ENCODE data around the gene SLIT1.
A peak's percentile ranks its signal among the peaks of the same experiment; 100 is the strongest.

The SLIT1 gene

DNA sequence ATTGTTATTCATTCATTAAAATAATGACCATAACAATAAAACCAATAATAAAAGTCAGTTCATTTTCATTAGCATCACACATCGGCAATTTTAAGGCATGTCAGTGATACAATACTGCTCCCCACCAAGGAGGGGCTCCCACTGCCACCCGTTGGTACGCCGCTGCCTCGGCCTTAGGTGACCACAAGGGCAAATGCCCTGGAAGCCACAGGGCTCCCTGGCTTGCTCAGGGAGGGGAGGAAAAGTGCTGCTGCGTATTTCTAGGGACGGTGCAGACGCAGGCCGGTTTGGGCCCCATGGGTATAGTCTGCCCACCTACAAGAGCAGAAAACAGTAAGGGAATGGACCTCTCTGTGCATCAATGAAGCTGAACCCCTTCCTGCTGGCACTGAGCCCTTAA, 85.1 kb downstream of the SLIT1 start:
- H2AK5ac ChIP-seq (ENCODE audit: low read depth, low read length), result no peak overlapping the region
- no peaks in the 10 kb centered on the region for H3K36me3 ChIP-seq (replicated peaks in 1 of 2; ENCODE audit: control insufficient read depth in 2 of 2, insufficient read depth in 2 of 2, low read length in 2 of 2)
- no peak overlapping the region for H3K27ac ChIP-seq (replicated peaks; ENCODE audit: low read length)
- no peak overlapping the region for H3K4me2 ChIP-seq (ENCODE audit: insufficient read depth, low read length, poor library complexity, severe bottlenecking)
- H2AFZ ChIP-seq (ENCODE audit: low read length), result no peak overlapping the region
- no peak for DNase-seq (ENCODE audit: low spot score)
- no peak overlapping the region for H3K4ac ChIP-seq (ENCODE audit: low read length)
- no peak overlapping the region for H3K23ac ChIP-seq (ENCODE audit: low read depth, low read length, poor library complexity)
- no peaks in the 10 kb centered on the region for H3K9me3 ChIP-seq (replicated peaks in 1 of 2; ENCODE audit: control insufficient read depth in 2 of 2, insufficient read depth in 1 of 2, low read depth in 1 of 2, low read length in 2 of 2)
- no CpG with 5 or more reads among the region's 9 CpGs for WGBS, 2 donors (ENCODE audit: extremely low coverage in 2 of 2, insufficient read length in 2 of 2, insufficient replicate concordance in 1 of 2)
- H3K9ac ChIP-seq (ENCODE audit: low read depth, low read length, poor library complexity), result peak overlapping the region; percentile 54
- H3K4me3 ChIP-seq (ENCODE audit: low read length in 2 of 2), result no peak overlapping the region
- H3K14ac ChIP-seq (ENCODE audit: low read length), result no peak overlapping the region
- H2BK12ac ChIP-seq (ENCODE audit: low read length), result no peak overlapping the region
- peak overlapping the region; percentile 9 for H3K18ac ChIP-seq (ENCODE audit: low read length)
- peaks cover 0 to 28% (median 0%) of the 10 kb centered on the region in 3 experiments for H3K27me3 ChIP-seq (ENCODE audit: control insufficient read depth in 3 of 3, insufficient read depth in 3 of 3, low read depth in 1 of 3, low read length in 3 of 3)
- no peak overlapping the region for H2BK120ac ChIP-seq (ENCODE audit: low read depth, low read length)
- H4K8ac ChIP-seq (ENCODE audit: low read depth, low read length), result no peak overlapping the region
- no peaks in the 10 kb centered on the region for H3K79me1 ChIP-seq (ENCODE audit: low read depth, low read length)
- H2BK15ac ChIP-seq (ENCODE audit: low read length), result no peak overlapping the region
- H3K4me1 ChIP-seq (ENCODE audit: control insufficient read depth in 2 of 2, insufficient read depth in 1 of 2, low read depth in 1 of 2, low read length in 2 of 2), result peaks cover 25 to 39% of the 10 kb centered on the region in 2 donors
- H4K91ac ChIP-seq (ENCODE audit: low read depth, low read length, poor library complexity), result no peak overlapping the region
- H2BK5ac ChIP-seq (ENCODE audit: low read length), result no peak overlapping the region

DNA sequence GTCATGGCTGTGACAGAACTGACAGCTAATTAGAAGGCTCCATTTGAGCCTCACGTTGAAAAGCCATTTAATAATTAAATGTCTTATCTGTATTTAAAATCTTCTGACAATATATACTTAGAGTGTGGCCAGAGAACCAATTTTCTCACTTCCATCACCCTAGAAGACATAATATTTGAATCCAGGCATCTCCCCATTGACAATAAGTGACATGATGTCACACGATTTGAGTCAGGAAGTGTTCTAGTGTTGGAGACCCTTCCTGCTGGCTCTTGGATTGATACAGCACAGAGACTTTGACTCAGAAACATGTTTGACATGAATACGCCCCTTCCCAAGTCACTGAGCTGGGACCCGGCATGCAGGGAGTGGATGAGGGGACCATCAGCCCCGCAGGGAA, 85.9 kb downstream of the SLIT1 start:
- Histone ChIP-seq H3K27ac (replicated peaks; ENCODE audit: low read length) (no peak overlapping the region), H3K14ac (ENCODE audit: low read length) (no peak overlapping the region), H4K91ac (ENCODE audit: low read depth, low read length, poor library complexity) (no peak overlapping the region), H4K8ac (ENCODE audit: low read depth, low read length) (no peak overlapping the region), H3K4me1 (ENCODE audit: control insufficient read depth in 2 of 2, insufficient read depth in 1 of 2, low read depth in 1 of 2, low read length in 2 of 2) (peaks cover 29 to 43% of the 10 kb centered on the region in 2 donors), H3K9ac (ENCODE audit: low read depth, low read length, poor library complexity) (no peak overlapping the region), H2AK5ac (ENCODE audit: low read depth, low read length) (no peak overlapping the region), H3K18ac (ENCODE audit: low read length) (no peak overlapping the region), H3K9me3 (replicated peaks in 1 of 2; ENCODE audit: control insufficient read depth in 2 of 2, insufficient read depth in 1 of 2, low read depth in 1 of 2, low read length in 2 of 2) (no peaks in the 10 kb centered on the region), H3K4ac (ENCODE audit: low read length) (no peak overlapping the region), H3K27me3 (ENCODE audit: control insufficient read depth in 3 of 3, insufficient read depth in 3 of 3, low read depth in 1 of 3, low read length in 3 of 3) (peaks cover 0 to 26% (median 0%) of the 10 kb centered on the region in 3 experiments), H3K79me1 (ENCODE audit: low read depth, low read length) (no peaks in the 10 kb centered on the region), H2BK5ac (ENCODE audit: low read length) (no peak overlapping the region), H3K4me2 (ENCODE audit: insufficient read depth, low read length, poor library complexity, severe bottlenecking) (no peak overlapping the region), H2BK15ac (ENCODE audit: low read length) (no peak overlapping the region), H2BK120ac (ENCODE audit: low read depth, low read length) (no peak overlapping the region), H3K4me3 (ENCODE audit: low read length in 2 of 2) (no peak overlapping the region), H2AFZ (ENCODE audit: low read length) (no peak overlapping the region), H2BK12ac (ENCODE audit: low read length) (no peak overlapping the region), H3K36me3 (replicated peaks in 1 of 2; ENCODE audit: control insufficient read depth in 2 of 2, insufficient read depth in 2 of 2, low read length in 2 of 2) (no peaks in the 10 kb centered on the region), H3K23ac (ENCODE audit: low read depth, low read length, poor library complexity) (no peak overlapping the region)
- no CpG with 5 or more reads among the region's 5 CpGs for WGBS, 2 donors (ENCODE audit: extremely low coverage in 2 of 2, insufficient read length in 2 of 2, insufficient replicate concordance in 1 of 2)
- no peak for DNase-seq (ENCODE audit: low spot score)

DNA sequence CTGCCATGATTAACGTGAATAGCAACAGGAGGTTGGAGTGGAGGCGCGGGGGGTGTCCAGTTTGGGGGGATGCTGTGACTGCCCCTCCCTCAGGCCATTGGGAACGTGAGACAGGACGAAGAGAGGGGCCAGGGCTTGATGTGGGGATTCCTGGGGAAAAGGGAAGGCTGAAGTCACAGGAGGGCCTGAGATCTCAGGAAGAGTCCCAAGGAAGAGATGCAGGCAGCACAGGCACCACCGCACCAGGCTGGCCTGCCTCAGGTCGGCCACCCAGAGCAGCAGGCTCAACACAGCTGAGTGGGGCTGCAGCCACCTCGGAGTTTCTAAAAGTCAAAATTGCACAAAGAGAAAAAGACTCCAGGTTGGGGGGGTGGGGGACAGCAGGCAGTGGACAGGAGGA, 86.7 kb downstream of the SLIT1 start:
- no peak overlapping the region for H2BK120ac ChIP-seq (ENCODE audit: low read depth, low read length)
- peaks cover 0 to 21% (median 0%) of the 10 kb centered on the region in 3 experiments for H3K27me3 ChIP-seq (ENCODE audit: control insufficient read depth in 3 of 3, insufficient read depth in 3 of 3, low read depth in 1 of 3, low read length in 3 of 3)
- H3K4me3 ChIP-seq (ENCODE audit: low read length in 2 of 2), result no peak overlapping the region
- H2AFZ ChIP-seq (ENCODE audit: low read length), result no peak overlapping the region
- H2BK15ac ChIP-seq (ENCODE audit: low read length), result peak overlapping the region; percentile 43
- no peak overlapping the region for H3K14ac ChIP-seq (ENCODE audit: low read length)
- DNase-seq (ENCODE audit: low spot score), result no peak
- H3K4ac ChIP-seq (ENCODE audit: low read length), result no peak overlapping the region
- H3K36me3 ChIP-seq (replicated peaks in 1 of 2; ENCODE audit: control insufficient read depth in 2 of 2, insufficient read depth in 2 of 2, low read length in 2 of 2), result no peaks in the 10 kb centered on the region
- no peak overlapping the region for H3K9ac ChIP-seq (ENCODE audit: low read depth, low read length, poor library complexity)
- no peak overlapping the region for H2BK5ac ChIP-seq (ENCODE audit: low read length)
- H2BK12ac ChIP-seq (ENCODE audit: low read length), result no peak overlapping the region
- H3K23ac ChIP-seq (ENCODE audit: low read depth, low read length, poor library complexity), result no peak overlapping the region
- no peak overlapping the region for H3K27ac ChIP-seq (replicated peaks; ENCODE audit: low read length)
- H2AK5ac ChIP-seq (ENCODE audit: low read depth, low read length), result no peak overlapping the region
- H3K4me2 ChIP-seq (ENCODE audit: insufficient read depth, low read length, poor library complexity, severe bottlenecking), result no peak overlapping the region
- H4K91ac ChIP-seq (ENCODE audit: low read depth, low read length, poor library complexity), result no peak overlapping the region
- H3K18ac ChIP-seq (ENCODE audit: low read length), result no peak overlapping the region
- H3K4me1 ChIP-seq (ENCODE audit: control insufficient read depth in 2 of 2, insufficient read depth in 1 of 2, low read depth in 1 of 2, low read length in 2 of 2), result peaks cover 29 to 43% of the 10 kb centered on the region in 2 donors
- no peak overlapping the region for H4K8ac ChIP-seq (ENCODE audit: low read depth, low read length)
- WGBS, 2 donors (ENCODE audit: extremely low coverage in 2 of 2, insufficient read length in 2 of 2, insufficient replicate concordance in 1 of 2), result no CpG with 5 or more reads among the region's 8 CpGs
- H3K9me3 ChIP-seq (replicated peaks in 1 of 2; ENCODE audit: control insufficient read depth in 2 of 2, insufficient read depth in 1 of 2, low read depth in 1 of 2, low read length in 2 of 2), result no peaks in the 10 kb centered on the region
- no peaks in the 10 kb centered on the region for H3K79me1 ChIP-seq (ENCODE audit: low read depth, low read length)

DNA sequence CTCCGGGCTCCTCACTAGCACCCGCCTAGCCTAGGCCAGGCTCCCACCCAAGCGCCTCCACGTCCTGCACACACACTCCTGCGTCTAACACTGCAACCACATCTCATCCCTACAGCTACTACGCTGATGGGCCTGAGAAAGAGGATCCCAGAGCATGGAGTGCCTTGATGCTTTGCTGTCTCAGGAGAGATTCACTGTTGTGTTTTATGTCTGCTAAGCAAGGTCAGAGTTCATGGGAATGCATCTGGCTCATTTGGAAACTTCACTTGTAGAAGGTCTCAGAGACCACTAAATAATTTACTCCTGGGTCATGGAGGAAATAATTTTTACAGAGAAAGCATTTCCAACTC, 88.7 kb downstream of the SLIT1 start:
- no peak overlapping the region for H2AK5ac ChIP-seq (ENCODE audit: low read depth, low read length)
- H3K27me3 ChIP-seq (ENCODE audit: control insufficient read depth in 3 of 3, insufficient read depth in 3 of 3, low read depth in 1 of 3, low read length in 3 of 3), result peaks cover 0 to 28% (median 0%) of the 10 kb centered on the region in 3 experiments
- H3K79me1 ChIP-seq (ENCODE audit: low read depth, low read length), result no peaks in the 10 kb centered on the region
- no peaks in the 10 kb centered on the region for H3K9me3 ChIP-seq (replicated peaks in 1 of 2; ENCODE audit: control insufficient read depth in 2 of 2, insufficient read depth in 1 of 2, low read depth in 1 of 2, low read length in 2 of 2)
- no peak overlapping the region for H3K4ac ChIP-seq (ENCODE audit: low read length)
- WGBS, 2 donors (ENCODE audit: extremely low coverage in 2 of 2, insufficient read length in 2 of 2, insufficient replicate concordance in 1 of 2), result no CpG with 5 or more reads among the region's 6 CpGs
- H2BK12ac ChIP-seq (ENCODE audit: low read length), result no peak overlapping the region
- no peak overlapping the region for H2BK5ac ChIP-seq (ENCODE audit: low read length)
- H3K4me3 ChIP-seq (ENCODE audit: low read length in 2 of 2), result no peak overlapping the region
- H4K8ac ChIP-seq (ENCODE audit: low read depth, low read length), result no peak overlapping the region
- H3K23ac ChIP-seq (ENCODE audit: low read depth, low read length, poor library complexity), result no peak overlapping the region
- H4K91ac ChIP-seq (ENCODE audit: low read depth, low read length, poor library complexity), result no peak overlapping the region
- no peaks in the 10 kb centered on the region for H3K36me3 ChIP-seq (replicated peaks in 1 of 2; ENCODE audit: control insufficient read depth in 2 of 2, insufficient read depth in 2 of 2, low read length in 2 of 2)
- H2BK120ac ChIP-seq (ENCODE audit: low read depth, low read length), result no peak overlapping the region
- no peak overlapping the region for H2BK15ac ChIP-seq (ENCODE audit: low read length)
- H3K14ac ChIP-seq (ENCODE audit: low read length), result peak overlapping the region; percentile 40
- H3K4me2 ChIP-seq (ENCODE audit: insufficient read depth, low read length, poor library complexity, severe bottlenecking), result no peak overlapping the region
- DNase-seq (ENCODE audit: low spot score), result no peak
- H3K4me1 ChIP-seq (ENCODE audit: control insufficient read depth in 2 of 2, insufficient read depth in 1 of 2, low read depth in 1 of 2, low read length in 2 of 2), result peaks cover 19 to 28% of the 10 kb centered on the region in 2 donors
- no peak overlapping the region for H3K9ac ChIP-seq (ENCODE audit: low read depth, low read length, poor library complexity)
- peak overlapping the region; percentile 55 for H3K27ac ChIP-seq (replicated peaks; ENCODE audit: low read length)
- peak overlapping the region; percentile 74 for H3K18ac ChIP-seq (ENCODE audit: low read length)
- H2AFZ ChIP-seq (ENCODE audit: low read length), result no peak overlapping the region
